VCaP (cell line): ENCODE results near the gene COL8A2.

Experiments
- H3K27ac ChIP-seq: fragments of 450-650 bp; 2 replicates; pipeline ENCODE4 v1.5.1; 2017
- CTCF ChIP-seq: fragments of 450-650 bp; conservative IDR thresholded peaks from 2 replicates; pipeline ENCODE4 v1.5.1; 2017; ENCODE audit warnings: mild to moderate bottlenecking, moderate library complexity

The COL8A2 gene

GRCh38 chr1:36092166-36092797 lies 32.7 kb downstream of the COL8A2 start:
- no peak for TF ChIP-seq CTCF

GRCh38 chr1:36091698-36092097 lies 33.3 kb downstream of the COL8A2 start:
- H3K27ac ChIP-seq = no peak overlapping the region
- no peak for TF ChIP-seq CTCF

More at GRCh38 chr1:36092166-36092797, 32.7 kb downstream of the COL8A2 start:
- no peak overlapping the region for H3K27ac ChIP-seq

GRCh38 chr1:36091141-36091540 lies 33.9 kb downstream of the COL8A2 start:
- no peak for TF ChIP-seq CTCF
- H3K27ac ChIP-seq = no peak overlapping the region

- no peak for TF ChIP-seq CTCF
- peak overlapping the region; percentile 77 for H3K27ac ChIP-seq
Observed at GRCh38 chr1:36089393-36090121, 35.5 kb downstream of the COL8A2 start.

- peak; percentile 98 for TF ChIP-seq CTCF
- peak within 1 kb of the TSS; percentile 77 for H3K27ac ChIP-seq
Observed at GRCh38 chr1:36088577-36089392, 36.2 kb downstream of the COL8A2 start, which contains the start of gene ADPRS. Gene ADPRS, plus strand, starts transcription at chr1:36088892. Its CDS starts 13 bp downstream, at chr1:36088905.

- TF ChIP-seq CTCF = 0 out of 2 replicates have a peak, but pooled peaks have one; percentile 59
- peak overlapping the region; percentile 77 for H3K27ac ChIP-seq
Observed at GRCh38 chr1:36088265-36088576, 36.8 kb downstream of the COL8A2 start.
